ENCODE measurements around the gene WWOX.

Gene WWOX

GRCh38 chr16:78638371-78638770 is 538.9 kb downstream of the WWOX start:
- no peak for DNase-seq

- no peak for DNase-seq
Measured at GRCh38 chr16:78639775-78640174, 540.3 kb downstream of the WWOX start.

DNA sequence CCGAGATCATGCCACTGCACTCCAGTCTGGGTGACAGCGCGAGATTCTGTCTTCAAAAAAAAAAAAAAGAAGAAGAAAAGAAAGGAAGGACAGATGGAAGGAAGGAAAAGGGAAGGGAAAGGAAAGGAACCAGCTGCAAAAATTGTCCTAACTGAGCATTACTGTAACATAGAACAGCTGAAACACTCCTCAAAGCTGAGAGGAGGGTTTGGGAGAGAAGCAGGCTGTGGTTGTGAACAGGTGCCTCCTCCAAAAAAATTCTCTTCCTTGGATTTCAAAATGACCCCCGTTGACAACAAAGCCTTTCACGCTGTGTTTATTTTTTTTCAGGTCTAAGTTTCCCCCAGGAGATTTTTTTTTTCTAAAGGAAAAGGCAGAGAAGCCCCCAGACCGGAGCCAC is 541.4 kb downstream of the WWOX start:
- no peak for DNase-seq

- DNase-seq = no peak
Measured at GRCh38 chr16:78641433-78641832, 542.0 kb downstream of the WWOX start.

GRCh38 chr16:78642621-78643285 is 543.3 kb downstream of the WWOX start:
- no peak for DNase-seq

- no peak for DNase-seq
Measured at GRCh38 chr16:78645657-78646056, 546.2 kb downstream of the WWOX start.

DNA sequence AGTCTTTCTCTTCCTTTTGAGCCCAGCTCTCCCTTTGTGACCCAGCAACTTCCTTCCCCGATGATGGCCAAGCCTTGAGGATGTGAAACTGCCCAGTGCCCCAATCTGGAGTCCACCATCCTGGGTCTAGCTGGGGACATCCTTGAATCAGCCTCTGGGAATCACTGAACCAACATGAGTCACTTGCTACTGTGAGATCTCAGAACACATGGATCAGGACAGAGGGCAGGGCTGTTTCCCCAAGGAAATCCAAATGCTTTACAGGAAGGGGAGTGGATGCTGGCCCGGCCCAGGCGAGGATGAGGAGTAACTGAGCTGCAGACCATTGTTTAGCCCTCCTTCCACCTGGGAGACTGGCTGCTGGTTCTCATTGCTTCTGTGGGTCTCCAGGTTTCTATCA is 547.6 kb downstream of the WWOX start:
- no peak for DNase-seq

DNA sequence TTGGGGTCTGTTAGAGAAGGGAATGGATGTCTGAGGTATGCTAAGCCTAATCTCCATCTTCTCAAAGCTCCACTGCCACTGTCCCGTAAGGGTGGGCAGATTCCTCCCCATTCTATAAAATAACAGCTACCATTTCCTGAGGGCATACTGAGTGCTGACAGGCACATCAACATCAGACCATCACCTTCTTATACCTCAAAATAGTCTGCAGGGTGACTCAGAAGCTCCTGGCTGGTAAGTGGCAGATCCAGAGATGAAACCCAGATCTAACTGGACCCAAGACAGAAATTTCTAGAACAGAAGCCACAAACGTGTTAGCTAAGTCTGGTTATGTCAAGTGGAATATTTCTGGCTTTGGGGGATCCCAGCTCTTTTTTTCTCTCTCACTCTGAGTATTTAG is 548.0 kb downstream of the WWOX start:
- no peak for DNase-seq

GRCh38 chr16:78648517-78648916 is 549.1 kb downstream of the WWOX start:
- no peak for DNase-seq

GRCh38 chr16:78650339-78651074 is 551.1 kb downstream of the WWOX start:
- DNase-seq = no peak

GRCh38 chr16:78654929-78655328 is 555.5 kb downstream of the WWOX start:
- DNase-seq = no peak

GRCh38 chr16:78655331-78656113 is 556.1 kb downstream of the WWOX start:
- no peak for DNase-seq

DNA sequence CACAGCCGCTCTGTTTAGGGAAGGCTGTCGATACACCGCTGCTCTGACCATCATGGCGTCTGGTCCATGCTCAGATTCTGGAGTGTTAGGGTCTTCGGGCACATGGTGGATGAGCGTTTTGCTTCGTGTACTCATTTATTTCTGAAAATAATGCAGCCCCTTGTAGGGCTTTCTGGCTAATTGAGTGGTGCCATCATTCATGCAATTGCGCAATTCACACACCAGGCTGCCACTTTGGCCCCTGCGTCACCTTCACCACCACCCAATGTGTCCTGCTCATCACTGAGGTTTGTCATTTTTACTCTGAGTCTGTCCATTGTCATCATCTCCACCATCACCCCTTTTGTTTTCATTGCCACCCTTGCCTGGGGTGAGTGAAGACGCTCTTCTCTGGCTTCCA is 557.4 kb downstream of the WWOX start:
- no peak for DNase-seq

DNA sequence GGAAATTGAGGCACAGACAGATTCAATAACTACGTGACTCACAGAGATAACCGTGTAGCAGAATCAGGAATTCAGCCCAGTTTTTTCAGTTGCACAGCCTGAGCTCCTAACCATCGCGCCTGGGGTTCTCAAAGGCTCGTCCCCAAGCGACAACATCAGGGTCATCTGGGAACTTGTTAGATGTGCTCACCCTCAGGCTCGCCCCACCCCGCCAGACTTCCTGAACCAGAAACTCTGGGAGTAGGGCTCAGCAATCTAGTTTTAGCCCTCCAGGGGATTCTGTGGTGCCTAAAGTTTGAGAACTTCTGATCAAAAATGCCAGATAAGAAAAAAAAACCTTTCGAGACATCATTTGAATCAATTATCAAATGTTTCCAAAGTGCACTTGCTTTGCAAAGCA is 559.8 kb downstream of the WWOX start:
- DNase-seq = no peak

DNA sequence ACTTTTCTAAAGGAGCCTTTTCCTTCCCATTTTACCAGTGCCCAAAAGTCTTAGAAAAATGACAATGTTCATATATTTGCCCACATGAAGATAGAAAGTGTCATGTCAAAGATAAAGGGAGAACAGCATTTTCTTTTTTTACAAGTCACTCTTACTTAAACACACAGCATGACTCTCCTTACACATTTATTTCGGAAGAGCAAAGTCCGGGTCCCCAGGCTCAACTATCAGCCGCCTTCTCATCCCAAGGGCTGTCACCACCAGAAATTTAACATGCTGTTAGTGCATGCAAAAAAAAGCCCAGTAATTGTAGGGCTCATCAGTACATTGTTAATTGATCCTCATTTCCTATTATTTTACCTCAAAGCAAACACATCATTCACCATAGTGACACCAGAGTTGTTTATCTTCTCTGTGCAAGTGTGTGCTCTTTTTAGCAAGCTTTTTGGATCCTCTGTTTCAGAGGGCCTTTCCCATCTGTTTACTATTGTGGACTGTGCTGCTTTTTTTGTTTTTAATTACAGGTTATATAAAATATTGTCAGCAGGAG is 560.3 kb downstream of the WWOX start:
- DNase-seq = no peak

DNA sequence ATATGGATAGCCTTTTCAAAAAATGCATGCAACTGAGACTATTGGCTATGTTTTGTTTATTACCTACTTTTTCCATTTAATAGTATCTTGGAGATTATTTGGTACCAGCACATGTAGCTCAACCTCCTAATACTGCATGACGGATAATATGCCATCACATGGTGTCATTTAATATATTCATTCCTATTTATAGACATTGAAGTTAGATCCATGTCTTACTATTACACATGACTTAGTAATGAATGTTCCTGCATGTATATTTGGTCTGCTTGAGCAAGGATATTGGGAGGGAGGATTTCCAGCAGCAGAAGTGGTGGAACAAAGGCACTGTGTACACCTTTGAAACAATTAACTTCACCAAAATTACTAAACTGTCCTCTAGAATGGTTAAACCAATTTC is 561.3 kb downstream of the WWOX start:
- DNase-seq = no peak

- DNase-seq = no peak
Measured at GRCh38 chr16:78663690-78664089, 564.2 kb downstream of the WWOX start.

- no peak for DNase-seq
Measured at GRCh38 chr16:78664811-78665772, 565.6 kb downstream of the WWOX start.

- DNase-seq = no peak
Measured at GRCh38 chr16:78666318-78666717, 566.9 kb downstream of the WWOX start.

GRCh38 chr16:78667675-78668074 is 568.2 kb downstream of the WWOX start:
- no peak for DNase-seq

- DNase-seq = no peak
Measured at GRCh38 chr16:78668393-78668792, 568.9 kb downstream of the WWOX start.

DNA sequence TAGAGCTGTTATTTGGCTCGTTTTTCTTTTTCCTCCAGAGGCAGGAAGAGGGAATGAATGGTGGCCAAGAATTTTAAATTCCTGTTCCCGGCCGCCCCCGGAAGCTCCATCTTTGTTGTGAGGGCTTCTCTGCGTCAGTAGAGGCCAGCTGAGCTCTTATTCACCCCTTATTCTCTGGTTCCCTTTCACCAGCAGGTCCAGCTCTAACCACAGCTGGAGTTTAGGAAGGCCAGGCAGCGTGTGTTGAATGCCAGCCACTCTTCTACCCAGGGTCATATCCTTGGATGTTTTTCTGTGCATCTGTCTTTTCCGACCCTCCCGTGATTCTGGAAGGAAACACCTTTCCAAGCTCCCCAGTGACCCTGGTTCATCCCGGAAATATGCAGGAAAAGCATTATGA is 570.5 kb downstream of the WWOX start:
- peak; percentile 75 for DNase-seq
